ENCODE results near the gene INO80.

INO80 gene

GRCh38 chr15:41020311-41020710 lies 95.8 kb downstream of the INO80 start:
- TF ChIP-seq CTCF (IDR thresholded peaks at IDR 0.05; ENCODE audit: low read length): no peak
- no peak for TF ChIP-seq EZH2 (IDR thresholded peaks at IDR 0.05; ENCODE audit: borderline replicate concordance, low read length)
- no peak overlapping the region for H3K27ac ChIP-seq (ENCODE audit: low read depth, low read length, poor library complexity, severe bottlenecking)
- no peaks in the 10 kb centered on the region for H4K20me1 ChIP-seq (ENCODE audit: insufficient read depth, low read length)
- H3K4me1 ChIP-seq (ENCODE audit: insufficient read depth, low read length, severe bottlenecking): no peaks in the 10 kb centered on the region
- H3K9ac ChIP-seq (ENCODE audit: low read length): no peak overlapping the region
- no peak overlapping the region for H3K4me3 ChIP-seq (ENCODE audit: low read depth, low read length, poor library complexity, severe bottlenecking)
- H3K36me3 ChIP-seq (ENCODE audit: insufficient read depth, low read length): peaks cover 67% of the 10 kb centered on the region; the same call in 1 of the 2 replicates
- H3K9me2 ChIP-seq (ENCODE audit: low read depth, low read length): no peaks in the 10 kb centered on the region
- no peaks in the 10 kb centered on the region for H3K79me2 ChIP-seq (ENCODE audit: insufficient read depth, low read length)
- no peaks in the 10 kb centered on the region for H3K9me3 ChIP-seq (ENCODE audit: low read length)
- H3K4me2 ChIP-seq (ENCODE audit: low read length): no peak overlapping the region
- H3K27me3 ChIP-seq (ENCODE audit: insufficient read depth, low read length): no peaks in the 10 kb centered on the region
- H3F3A ChIP-seq (ENCODE audit: insufficient read depth, low read length): no peaks in the 10 kb centered on the region
- H2AFZ ChIP-seq (ENCODE audit: low read length): no peak overlapping the region

GRCh38 chr15:41019174-41019573 lies 96.9 kb downstream of the INO80 start:
- H3K9me3 ChIP-seq (ENCODE audit: low read length): no peaks in the 10 kb centered on the region
- H3K36me3 ChIP-seq (ENCODE audit: insufficient read depth, low read length): peaks cover 73% of the 10 kb centered on the region; the same call in 1 of the 2 replicates
- H3K4me3 ChIP-seq (ENCODE audit: low read depth, low read length, poor library complexity, severe bottlenecking): no peak overlapping the region
- H3K9ac ChIP-seq (ENCODE audit: low read length): no peak overlapping the region
- no peak overlapping the region for H3K27ac ChIP-seq (ENCODE audit: low read depth, low read length, poor library complexity, severe bottlenecking)
- H3K9me2 ChIP-seq (ENCODE audit: low read depth, low read length): no peaks in the 10 kb centered on the region
- H3K4me2 ChIP-seq (ENCODE audit: low read length): no peak overlapping the region
- peaks cover 2% of the 10 kb centered on the region for H3K4me1 ChIP-seq (ENCODE audit: insufficient read depth, low read length, severe bottlenecking)
- no peaks in the 10 kb centered on the region for H3K79me2 ChIP-seq (ENCODE audit: insufficient read depth, low read length)
- H2AFZ ChIP-seq (ENCODE audit: low read length): no peak overlapping the region
- H4K20me1 ChIP-seq (ENCODE audit: insufficient read depth, low read length): no peaks in the 10 kb centered on the region
- no peaks in the 10 kb centered on the region for H3F3A ChIP-seq (ENCODE audit: insufficient read depth, low read length)
- TF ChIP-seq EZH2 (IDR thresholded peaks at IDR 0.05; ENCODE audit: borderline replicate concordance, low read length) (no peak), CTCF (IDR thresholded peaks at IDR 0.05; ENCODE audit: low read length) (no peak)
- H3K27me3 ChIP-seq (ENCODE audit: insufficient read depth, low read length): no peaks in the 10 kb centered on the region

GRCh38 chr15:41018534-41018933 lies 97.5 kb downstream of the INO80 start:
- no peaks in the 10 kb centered on the region for H3K9me3 ChIP-seq (ENCODE audit: low read length)
- H3K4me2 ChIP-seq (ENCODE audit: low read length): no peak overlapping the region
- no peaks in the 10 kb centered on the region for H3K9me2 ChIP-seq (ENCODE audit: low read depth, low read length)
- peaks cover 79% of the 10 kb centered on the region; the same call in 1 of the 2 replicates for H3K36me3 ChIP-seq (ENCODE audit: insufficient read depth, low read length)
- no peaks in the 10 kb centered on the region for H3F3A ChIP-seq (ENCODE audit: insufficient read depth, low read length)
- H3K9ac ChIP-seq (ENCODE audit: low read length): no peak overlapping the region
- H3K79me2 ChIP-seq (ENCODE audit: insufficient read depth, low read length): no peaks in the 10 kb centered on the region
- peaks cover 7% of the 10 kb centered on the region for H3K4me1 ChIP-seq (ENCODE audit: insufficient read depth, low read length, severe bottlenecking)
- no peak overlapping the region for H3K27ac ChIP-seq (ENCODE audit: low read depth, low read length, poor library complexity, severe bottlenecking)
- no peak overlapping the region for H2AFZ ChIP-seq (ENCODE audit: low read length)
- no peaks in the 10 kb centered on the region for H4K20me1 ChIP-seq (ENCODE audit: insufficient read depth, low read length)
- H3K4me3 ChIP-seq (ENCODE audit: low read depth, low read length, poor library complexity, severe bottlenecking): no peak overlapping the region
- H3K27me3 ChIP-seq (ENCODE audit: insufficient read depth, low read length): no peaks in the 10 kb centered on the region
- TF ChIP-seq EZH2 (IDR thresholded peaks at IDR 0.05; ENCODE audit: borderline replicate concordance, low read length) (no peak), CTCF (IDR thresholded peaks at IDR 0.05; ENCODE audit: low read length) (no peak)

Data from OCI-LY1 (cell line).